HepG2 (cell line): ENCODE results near the gene CEBPB. TPM values are rescaled to one million over a fixed set of nuclear protein-coding genes. Genes with fewer than 3 reads are reported as not detected.

ENCODE experiments used
- ATAC-seq: fragments of 200-7000 bp; cut with Tn5 transposase; 3 replicates; pipeline ENCODE4 v1.9.1; 2020; ENCODE audit warnings: mild to moderate bottlenecking, moderate library complexity
- Bru-seq: library from RNA; stranded (reverse); fragments of 400-500 nt; gene quantifications from one replicate; lab custom pipeline; 2021; lab: Mats Ljungman, UMichigan
- BruChase-seq, 2 experiments: library from RNA; stranded (reverse); fragments of 400-500 nt; gene quantifications; one replicate each; lab custom pipeline; 2021; lab: Mats Ljungman, UMichigan
- BruUV-seq: library from RNA; stranded (reverse); fragments of 400-500 nt; replicated peaks from 2 replicates; lab custom pipeline; 2021; lab: Mats Ljungman, UMichigan
- CTCF ChIA-PET: fragments of 300-600 bp; formaldehyde crosslinking; extraction: SDS; loops from one replicate; lab custom pipeline; 2021; ENCODE audit warnings: low total read pairs, inconsistent platforms, low intra/inter-chr PET ratio; lab: Yijun Ruan, JAX
- POLR2A ChIA-PET: fragments of 350-600 bp; sonication (Branson Sonifier 250); formaldehyde crosslinking; loops from one replicate; lab custom pipeline; 2020; ENCODE audit warnings: antibody characterized with exemption, inconsistent platforms; lab: Yijun Ruan, JAX
- DNase-seq: peaks from one replicate; pipeline ENCODE4 v3.0.0-alpha.2; 2015; ENCODE audit warnings: low spot score
- FAIRE-seq: peaks from 3 replicates; lab custom pipeline; 2011; peaks lifted over from hg19 to GRCh38; lab: Jason Lieb, UNC
- H2AFZ ChIP-seq: one replicate; pipeline ENCODE4 v1.6.1; 2011; ENCODE audit warnings: low read length, inconsistent platforms
- H3K27ac ChIP-seq: fragments of 300-600 bp; 3 replicates; pipeline ENCODE4 v1.8.0; 2011; ENCODE audit warnings: mixed run types, mild to moderate bottlenecking, mixed read lengths, low read length, inconsistent platforms; ENCODE audit not compliant: insufficient read depth; ENCODE audit errors: extremely low read length
- H3K27me3 ChIP-seq, 2 experiments: fragments of 200-600 bp in 1 of 2; 2 replicates in 1 of 2; 3 replicates in 1 of 2; pipeline versions ENCODE4 v1.6.0 to v1.8.0; 2011; ENCODE audit warnings: low read length in 2 of 2, mild to moderate bottlenecking in 2 of 2, moderate library complexity in 2 of 2, inconsistent platforms in 1 of 2; ENCODE audit not compliant: insufficient read depth in 2 of 2, control insufficient read depth in 1 of 2
- H3K36me3 ChIP-seq, 2 experiments: fragments of 200-600 bp in 1 of 2; replicated peaks in 1 of 2; 2 replicates in 1 of 2; 3 replicates in 1 of 2; pipeline versions ENCODE4 v1.5.1 to v1.8.0; 2011; ENCODE audit warnings: low read length in 2 of 2, inconsistent platforms in 1 of 2; ENCODE audit not compliant: insufficient read depth in 2 of 2, control insufficient read depth in 1 of 2
- H3K4me1 ChIP-seq: 2 replicates; pipeline ENCODE4 v1.5.1; 2012; ENCODE audit warnings: low read length, inconsistent platforms; ENCODE audit not compliant: insufficient read depth
- H3K4me2 ChIP-seq: 2 replicates; pipeline ENCODE4 v1.6.0; 2011; ENCODE audit warnings: low read depth, low read length, inconsistent platforms
- H3K4me3 ChIP-seq, 3 experiments: fragments of 200-600 bp in 1 of 3; sonication (generic), shearing (Covaris generic) in 1 of 3; replicated peaks in 1 of 3; 2 replicates each; pipeline ENCODE4 v1.5.1; 2011 to 2016; ENCODE audit warnings: low read length in 3 of 3, inconsistent platforms in 2 of 3, low read depth in 2 of 3, mild to moderate bottlenecking in 2 of 3, control low read depth in 1 of 3, mixed read lengths in 1 of 3; ENCODE audit not compliant: insufficient read depth in 1 of 3
- H3K79me2 ChIP-seq: one replicate; pipeline ENCODE4 v1.6.1; 2011; ENCODE audit warnings: low read length, inconsistent platforms; ENCODE audit not compliant: insufficient read depth
- H3K9ac ChIP-seq: 2 replicates; pipeline ENCODE4 v1.6.0; 2011; ENCODE audit warnings: mild to moderate bottlenecking, low read depth, low read length, inconsistent platforms; ENCODE audit not compliant: insufficient read depth
- H3K9me3 ChIP-seq: 2 replicates; pipeline ENCODE4 v1.5.1; 2012; ENCODE audit warnings: mild to moderate bottlenecking, low read length
- H4K20me1 ChIP-seq: 2 replicates; pipeline ENCODE4 v1.6.0; 2011; ENCODE audit warnings: inconsistent platforms, mild to moderate bottlenecking, low read length, moderate library complexity; ENCODE audit not compliant: insufficient read depth
- HOXA5 ChIP-seq: sonication (generic); formaldehyde crosslinking; IDR thresholded peaks from 2 replicates; pipeline ENCODE4 v1.4.0; 2020; ENCODE audit warnings: missing genetic modification reagents
- NAIF1 ChIP-seq: sonication (generic); formaldehyde crosslinking; IDR thresholded peaks from 2 replicates; pipeline ENCODE4 v1.5.0; 2020; ENCODE audit warnings: mild to moderate bottlenecking, missing genetic modification reagents, borderline replicate concordance
- SMAD3 ChIP-seq: sonication (generic); formaldehyde crosslinking; IDR thresholded peaks from 2 replicates; pipeline ENCODE4 v1.4.0; 2020; ENCODE audit warnings: missing genetic modification reagents
- ZNF7 ChIP-seq: IDR thresholded peaks from 2 replicates; pipeline ENCODE4 v1.6.1; 2016; ENCODE audit warnings: missing biosample characterization, missing genetic modification reagents
- WGBS: methylation state at CpG from one replicate; pipeline ENCODE4 v1.1.6; 2017; ENCODE audit warnings: low lambda C conversion rate; 5-methylcytosine and 5-hydroxymethylcytosine counted together
- in situ Hi-C: cut with HindIII; loops from 2 replicates; pipeline ENCODE4 v1.10.0; 2017; ENCODE audit warnings: low pct_unique_long_range_greater_than_20kb; ENCODE audit not compliant: extremely low pct_ligation_motif_present
- intact Hi-C: fragments of 100-400 bp; cut with micrococcal nuclease; formaldehyde crosslinking; loops from one replicate; pipeline ENCODE4 v1.10.0; 2022; ENCODE audit not compliant: unreplicated experiment
- long read RNA-seq, 2 experiments: library from RNA in 1 of 2; library from polyadenylated mRNA in 1 of 2; stranded (forward) in 1 of 2; unstranded in 1 of 2; transcript quantifications; one replicate each; pipeline ENCODE4 v2.0.0, GENCODE V29; 2019 to 2022
- polyA minus RNA-seq, 3 experiments: library from RNA; depleted of rRNA, polyadenylated mRNA; stranded (reverse); fragments of >200 nt; gene quantifications; 2 replicates each; pipeline ENCODE4 v1.2.3, GENCODE V29; 2011; ENCODE audit warnings: low replicate concordance in 1 of 3
- polyA plus RNA-seq, 8 experiments: library from polyadenylated mRNA; depleted of rRNA in 3 of 8; stranded (reverse) in 7 of 8; unstranded in 1 of 8; fragments of >200 nt; fragmentation: Illumina TruSeq in 4 of 8; extraction: Trizol in 4 of 8; gene quantifications; 2 replicates each; pipeline versions ENCODE4 v1.2.1 to v1.2.3, GENCODE V29; 2011 to 2016; ENCODE audit warnings: low read depth in 4 of 8, missing spikeins in 1 of 8, mixed read lengths in 1 of 8; ENCODE audit not compliant: insufficient read depth in 1 of 8
- total RNA-seq, 5 experiments: library from RNA; depleted of rRNA; stranded (reverse); fragments of >200 nt; fragmentation: Illumina TruSeq; extraction: Trizol; gene quantifications; 2 replicates each; pipeline ENCODE4 v1.2.3, GENCODE V29; 2016; ENCODE audit warnings: low read depth in 1 of 5
- TF ChIP-seq, protein P1 (sequence below), 2 experiments: sonication (generic) in 1 of 2; formaldehyde crosslinking in 1 of 2; IDR thresholded peaks; 2 replicates each; pipeline versions ENCODE4 v1.6.1 to v1.9.0; 2014 to 2022; ENCODE audit warnings: antibody characterized with exemption in 1 of 2, borderline replicate concordance in 1 of 2, inconsistent platforms in 1 of 2, low read depth in 1 of 2, missing genetic modification reagents in 1 of 2

The CEBPB gene
- total RNA-seq (2016; rRNA removed; fragmentation: Illumina TruSeq; extraction: Trizol) (12.1 and 18.5 TPM in 2 replicates), polyA plus RNA-seq (2011; rRNA removed) (28.2 and 43.0 TPM in 2 replicates), polyA minus RNA-seq (2011; rRNA and poly(A)+ RNA removed; ENCODE audit: low replicate concordance) (12.1 and 28.5 TPM in 2 replicates), Bru-seq, nascent RNA (percentile 96 among the genes with signal in this experiment), BruChase-seq, experiment 1, labeled RNA remaining after a 6-hour chase (percentile 96 among the genes with signal in this experiment), BruChase-seq, experiment 2, labeled RNA remaining after a 2-hour chase (percentile 99 among the genes with signal in this experiment)
- 9.1 and 9.9 TPM in 2 replicates for total RNA-seq (2016; cell fraction: cytosol; rRNA removed; fragmentation: Illumina TruSeq; extraction: Trizol; ENCODE audit: low read depth)
- 11.0 and 17.4 TPM in 2 replicates for total RNA-seq (2016; cell fraction: insoluble cytoplasmic fraction; rRNA removed; fragmentation: Illumina TruSeq; extraction: Trizol)
- total RNA-seq (2016; cell fraction: membrane; rRNA removed; fragmentation: Illumina TruSeq; extraction: Trizol): 19.9 and 21.0 TPM in 2 replicates
- total RNA-seq (2016; cell fraction: nucleus; rRNA removed; fragmentation: Illumina TruSeq; extraction: Trizol): 8.1 and 9.8 TPM in 2 replicates
- 31.3 and 41.1 TPM in 2 replicates for polyA plus RNA-seq (2011; cell fraction: cytosol; rRNA removed)
- polyA plus RNA-seq (2011; cell fraction: nucleus; rRNA removed): 47.8 and 49.8 TPM in 2 replicates
- polyA plus RNA-seq (2012): 33.9 and 49.4 TPM in 2 replicates
- 8.7 and 9.3 TPM in 2 replicates for polyA plus RNA-seq (2016; cell fraction: cytosol; fragmentation: Illumina TruSeq; extraction: Trizol; ENCODE audit: low read depth)
- polyA plus RNA-seq (2016; cell fraction: insoluble cytoplasmic fraction; fragmentation: Illumina TruSeq; extraction: Trizol; ENCODE audit: low read depth): 24.7 and 26.6 TPM in 2 replicates
- 16.8 and 19.0 TPM in 2 replicates for polyA plus RNA-seq (2016; cell fraction: membrane; fragmentation: Illumina TruSeq; extraction: Trizol; ENCODE audit: low read depth)
- 21.1 and 24.6 TPM in 2 replicates for polyA plus RNA-seq (2016; cell fraction: nucleus; fragmentation: Illumina TruSeq; extraction: Trizol; ENCODE audit: insufficient read depth, low read depth)
- 56.9 and 63.6 TPM in 2 replicates for polyA minus RNA-seq (2011; cell fraction: cytosol; rRNA and poly(A)+ RNA removed)
- 21.4 and 26.7 TPM in 2 replicates for polyA minus RNA-seq (2011; cell fraction: nucleus; rRNA and poly(A)+ RNA removed)
- long read RNA-seq, experiment 1, transcript CEBPB-201 (1 exons, 1,956 nt): major isoform, 16 of 18 reads
- long read RNA-seq, experiment 1, partial matches to known transcripts: 0 of 18 reads
- long read RNA-seq, experiment 1, other reads (novel, unspliced or antisense): 2 of 18 reads
- long read RNA-seq, experiment 2, transcript CEBPB-201 (1 exons, 1,956 nt): major isoform, 922 of 951 reads
- long read RNA-seq, experiment 2, partial matches to known transcripts: 0 of 951 reads
- long read RNA-seq, experiment 2, other reads (novel, unspliced or antisense): 29 of 951 reads

DNA sequence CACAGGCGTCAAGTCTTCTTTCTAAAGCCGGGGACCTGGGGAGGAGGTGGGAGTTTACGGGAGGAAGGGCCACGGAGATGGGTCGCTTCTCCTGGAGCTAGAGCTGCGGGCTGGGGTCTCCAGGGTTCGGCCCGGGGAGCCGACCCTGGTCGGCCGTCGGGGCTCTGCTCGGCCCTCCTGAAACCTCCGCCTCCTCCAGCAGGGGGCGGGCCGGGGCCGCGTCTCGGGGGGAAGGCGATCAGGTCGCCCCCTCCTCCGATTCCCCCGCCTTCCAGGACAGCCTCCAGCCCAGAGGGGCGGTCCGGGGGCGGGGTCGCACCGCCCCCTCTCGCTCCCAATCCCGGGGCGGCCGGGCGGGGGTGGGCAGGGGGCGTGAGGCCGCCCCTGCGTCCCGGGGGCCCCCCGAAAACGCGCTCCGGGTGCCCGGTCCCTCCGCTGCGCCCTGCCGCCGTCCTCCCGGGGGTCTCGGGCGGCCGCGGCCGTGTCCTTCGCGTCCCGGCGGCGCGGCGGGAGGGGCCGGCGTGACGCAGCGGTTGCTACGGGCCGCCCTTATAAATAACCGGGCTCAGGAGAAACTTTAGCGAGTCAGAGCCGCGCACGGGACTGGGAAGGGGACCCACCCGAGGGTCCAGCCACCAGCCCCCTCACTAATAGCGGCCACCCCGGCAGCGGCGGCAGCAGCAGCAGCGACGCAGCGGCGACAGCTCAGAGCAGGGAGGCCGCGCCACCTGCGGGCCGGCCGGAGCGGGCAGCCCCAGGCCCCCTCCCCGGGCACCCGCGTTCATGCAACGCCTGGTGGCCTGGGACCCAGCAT is at the start of gene CEBPB:
TSS of gene CEBPB (plus strand) at position 580 of the 814 bp plus-strand sequence. CDS start at position 784, 204 bp downstream.
- BruUV-seq: no TSS peak
- ATAC-seq (peak; percentile 46), FAIRE-seq (no peak), DNase-seq (peak; percentile 90)
- POLR2A ChIA-PET: interaction anchor here (0.5 to 6.3 kb wide), 34 partner anchors 12 to 404 kb away, joined by 3 to 98 read pairs (median 8); partner anchors contain the start of gene PTPN1
- Histone ChIP-seq H3K4me1 (peaks cover 72% of the 10 kb centered on the region), H3K9me3 (no peaks in the 10 kb centered on the region), H3K27ac (peak within 1 kb of the TSS; percentile 79), H3K4me3 (peak within 1 kb of the TSS; percentile 80 to 99 (median 95)), H3K36me3 (peaks cover 1 to 14% of the 10 kb centered on the region in 2 experiments; a peak in 2 of 5 replicates), H3K9ac (peak within 1 kb of the TSS; percentile 97), H4K20me1 (peaks cover 35% of the 10 kb centered on the region), H3K4me2 (peak within 1 kb of the TSS; percentile 100), H2AFZ (no peak within 1 kb of the TSS), H3K79me2 (peaks cover 25% of the 10 kb centered on the region), H3K27me3 (no peaks in the 10 kb centered on the region; a peak in 1 of 5 replicates)
- WGBS: under 1% methylated on average over 29 of the region's 89 CpGs
- in situ Hi-C loops (loop anchor here (5.0 kb wide), 1 partner anchor 82 kb away; no protein-coding TSS in a partner anchor), intact Hi-C loops (loop anchor here (1.0 to 10.0 kb wide), 5 partner anchors 54 to 270 kb away; no protein-coding TSS in a partner anchor)
- CTCF ChIA-PET: interaction anchor here (1.2 to 6.6 kb wide), 3 partner anchors 154 to 389 kb away, joined by 4 to 138 read pairs (median 11); no protein-coding TSS in a partner anchor
- TF ChIP-seq, protein P1, sequence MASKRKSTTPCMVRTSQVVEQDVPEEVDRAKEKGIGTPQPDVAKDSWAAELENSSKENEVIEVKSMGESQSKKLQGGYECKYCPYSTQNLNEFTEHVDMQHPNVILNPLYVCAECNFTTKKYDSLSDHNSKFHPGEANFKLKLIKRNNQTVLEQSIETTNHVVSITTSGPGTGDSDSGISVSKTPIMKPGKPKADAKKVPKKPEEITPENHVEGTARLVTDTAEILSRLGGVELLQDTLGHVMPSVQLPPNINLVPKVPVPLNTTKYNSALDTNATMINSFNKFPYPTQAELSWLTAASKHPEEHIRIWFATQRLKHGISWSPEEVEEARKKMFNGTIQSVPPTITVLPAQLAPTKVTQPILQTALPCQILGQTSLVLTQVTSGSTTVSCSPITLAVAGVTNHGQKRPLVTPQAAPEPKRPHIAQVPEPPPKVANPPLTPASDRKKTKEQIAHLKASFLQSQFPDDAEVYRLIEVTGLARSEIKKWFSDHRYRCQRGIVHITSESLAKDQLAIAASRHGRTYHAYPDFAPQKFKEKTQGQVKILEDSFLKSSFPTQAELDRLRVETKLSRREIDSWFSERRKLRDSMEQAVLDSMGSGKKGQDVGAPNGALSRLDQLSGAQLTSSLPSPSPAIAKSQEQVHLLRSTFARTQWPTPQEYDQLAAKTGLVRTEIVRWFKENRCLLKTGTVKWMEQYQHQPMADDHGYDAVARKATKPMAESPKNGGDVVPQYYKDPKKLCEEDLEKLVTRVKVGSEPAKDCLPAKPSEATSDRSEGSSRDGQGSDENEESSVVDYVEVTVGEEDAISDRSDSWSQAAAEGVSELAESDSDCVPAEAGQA (IDR thresholded peaks at IDR 0.05; ENCODE audit: low read depth): peak; percentile 72; the same call in 1 of the 2 replicates
- TF ChIP-seq, protein P1 (CRISPR knock-in tag; IDR thresholded peaks at IDR 0.05; ENCODE audit: borderline replicate concordance): peak; percentile 87; the same call in 1 of the 2 replicates
- TF ChIP-seq NAIF1 (CRISPR knock-in tag) (no peak; the same call in 1 of the 2 replicates), ZNF7 (peak; percentile 48; the same call in 1 of the 2 replicates), HOXA5 (CRISPR knock-in tag) (peak; percentile 99), SMAD3 (CRISPR knock-in tag) (peak; percentile 98)
